Fibroblast of the conjunctiva (primary cell): ENCODE results near the gene ACTN1.

ENCODE experiments used
- DNase-seq: peaks from one replicate; pipeline ENCODE4 v3.0.0-alpha.2; 2010; ENCODE audit warnings: low read depth

Gene ACTN1

DNA sequence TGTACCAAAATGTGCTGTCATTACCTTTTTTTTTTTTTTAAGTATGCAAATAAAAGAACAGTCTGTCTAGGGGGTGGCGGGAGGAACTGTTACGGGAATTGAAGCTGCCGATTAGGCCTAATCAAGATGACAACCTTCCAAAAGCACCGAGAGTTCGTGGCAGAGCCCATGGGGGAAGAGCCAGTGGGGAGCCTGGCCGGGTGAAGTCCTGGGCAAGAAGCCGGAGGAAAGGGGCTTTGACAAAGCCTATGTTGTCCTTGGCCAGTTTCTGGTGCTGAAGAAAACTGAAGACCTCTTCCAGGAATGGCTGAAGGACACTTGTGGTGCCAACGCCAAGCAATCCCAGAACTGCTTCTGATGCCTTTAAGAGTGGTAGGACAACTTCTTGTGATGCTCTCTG, 42.6 kb downstream of the ACTN1 start:
- no peak for DNase-seq

DNA sequence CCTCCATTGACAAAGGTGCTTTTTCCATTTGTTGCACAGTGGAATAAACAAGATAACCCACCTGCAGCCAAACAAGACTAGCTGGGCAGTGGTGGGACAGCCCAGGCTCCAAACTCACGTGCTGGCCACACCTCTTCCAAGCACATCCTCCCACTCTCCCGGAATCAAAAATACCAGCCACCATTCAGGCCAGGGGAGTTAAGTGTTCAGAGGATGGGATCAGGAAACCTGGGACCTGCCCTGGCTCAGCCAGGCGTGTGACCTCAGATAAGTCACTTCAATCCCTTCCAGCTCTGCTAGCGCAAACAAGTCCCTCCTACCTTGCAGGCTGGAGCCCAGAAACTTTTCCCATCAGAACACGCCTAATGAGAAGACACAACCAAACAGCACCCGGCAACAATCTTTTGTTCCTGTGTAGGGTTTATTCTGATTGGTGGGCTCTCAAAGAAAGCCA, 43.3 kb downstream of the ACTN1 start:
- DNase-seq: no peak

DNA sequence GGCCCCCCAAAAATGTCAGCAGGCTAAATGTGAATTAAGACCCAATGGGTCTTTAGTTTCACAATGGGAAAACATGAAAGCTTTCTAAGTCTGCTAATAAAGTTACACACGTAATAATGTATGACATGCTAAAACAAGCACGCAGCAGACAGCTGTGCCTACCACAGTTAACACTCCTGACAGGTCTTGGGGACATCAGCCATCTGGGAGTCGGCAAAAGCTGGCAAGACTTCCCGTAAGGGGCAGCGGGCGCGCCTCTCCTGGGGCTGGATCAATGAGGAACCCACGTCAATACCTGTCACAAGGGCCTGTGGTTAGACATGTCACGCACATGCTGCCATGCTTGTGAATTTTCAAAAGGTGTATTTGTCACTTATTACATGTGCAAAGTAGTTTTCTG, 45.0 kb downstream of the ACTN1 start:
- DNase-seq: no peak

DNA sequence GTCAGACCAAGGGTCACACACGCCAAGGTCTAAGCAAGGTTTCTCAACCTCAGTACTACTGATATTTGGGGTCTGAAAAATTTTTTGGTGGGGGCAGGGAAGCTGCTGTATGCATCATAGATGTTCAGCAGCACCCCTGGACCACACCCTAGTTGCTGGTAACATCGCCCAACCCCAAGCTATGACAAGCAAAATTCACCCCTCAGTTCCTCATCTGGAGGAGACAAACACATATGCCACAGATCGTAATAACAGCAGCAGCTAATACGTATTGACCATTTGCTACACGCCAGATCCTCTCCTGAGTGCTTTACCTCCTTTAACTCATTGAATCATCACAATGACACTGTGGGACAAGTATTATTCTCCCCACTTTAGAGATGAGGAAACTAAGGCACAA, 46.4 kb downstream of the ACTN1 start:
- no peak for DNase-seq

DNA sequence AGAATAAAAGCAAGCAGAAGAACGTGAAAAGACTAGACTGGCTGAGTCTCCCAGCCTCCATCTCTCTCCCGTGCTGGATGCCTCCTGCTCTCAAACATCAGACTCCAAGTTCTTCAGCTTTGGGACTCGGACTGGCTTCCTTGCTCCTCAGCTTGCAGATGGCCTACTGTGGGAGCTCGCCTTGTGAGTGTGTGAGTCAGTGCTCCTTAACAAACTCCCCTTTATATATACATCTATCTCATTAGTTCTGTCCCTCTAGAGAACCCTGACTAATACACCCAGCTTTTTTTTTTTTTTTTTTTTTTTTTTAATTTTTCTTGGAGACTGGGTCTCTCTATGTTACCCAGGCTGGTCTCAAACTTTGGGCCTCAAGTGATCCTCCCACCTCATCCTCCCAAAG, 46.9 kb downstream of the ACTN1 start:
- DNase-seq: no peak

DNA sequence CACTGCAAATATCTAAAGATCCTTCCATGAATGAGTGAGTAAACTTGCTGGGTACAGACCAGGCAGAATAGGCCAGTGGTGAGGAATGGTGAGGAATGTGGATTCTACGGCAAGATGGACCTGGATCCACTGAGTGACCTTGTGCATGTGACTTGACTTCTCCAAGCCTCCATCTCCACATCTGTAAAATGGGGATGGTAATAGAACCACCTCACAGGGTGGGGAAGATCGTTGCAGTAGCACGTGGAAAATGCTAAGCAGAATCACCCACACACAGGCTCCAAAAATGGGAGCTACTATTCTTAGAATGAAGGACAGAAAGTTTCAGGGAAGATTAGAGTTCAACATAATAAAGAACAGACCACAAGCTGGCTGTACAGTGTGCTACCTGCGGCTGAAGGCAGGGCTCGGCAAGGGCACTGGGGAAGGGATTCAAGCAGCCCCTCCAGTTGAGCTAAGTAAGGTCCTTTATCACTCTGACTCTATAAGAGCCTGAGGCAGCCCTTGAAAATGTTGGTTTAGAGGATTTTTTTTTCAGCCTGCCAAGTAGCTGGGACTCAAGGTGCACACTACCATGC, 47.5 kb downstream of the ACTN1 start:
- DNase-seq: no peak

DNA sequence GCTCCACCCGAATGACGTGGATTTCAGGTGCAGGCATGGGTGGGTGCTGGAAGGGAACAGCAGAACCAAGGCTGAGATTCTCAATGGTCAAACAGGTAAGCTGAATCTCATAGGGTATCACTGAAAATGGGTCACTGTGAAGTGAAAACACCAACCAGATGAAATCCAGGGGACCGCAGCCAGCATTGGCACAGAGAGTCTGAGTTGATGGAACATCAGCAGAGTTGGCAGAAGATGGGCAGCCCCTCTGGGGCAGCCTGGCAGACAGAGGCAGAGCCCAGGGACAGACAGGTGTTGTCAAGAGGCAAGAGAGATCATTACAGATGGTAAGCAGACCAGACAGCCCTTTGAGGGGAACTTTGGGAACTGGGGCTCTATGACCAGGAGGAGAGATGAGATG, 48.0 kb downstream of the ACTN1 start:
- no peak for DNase-seq

DNA sequence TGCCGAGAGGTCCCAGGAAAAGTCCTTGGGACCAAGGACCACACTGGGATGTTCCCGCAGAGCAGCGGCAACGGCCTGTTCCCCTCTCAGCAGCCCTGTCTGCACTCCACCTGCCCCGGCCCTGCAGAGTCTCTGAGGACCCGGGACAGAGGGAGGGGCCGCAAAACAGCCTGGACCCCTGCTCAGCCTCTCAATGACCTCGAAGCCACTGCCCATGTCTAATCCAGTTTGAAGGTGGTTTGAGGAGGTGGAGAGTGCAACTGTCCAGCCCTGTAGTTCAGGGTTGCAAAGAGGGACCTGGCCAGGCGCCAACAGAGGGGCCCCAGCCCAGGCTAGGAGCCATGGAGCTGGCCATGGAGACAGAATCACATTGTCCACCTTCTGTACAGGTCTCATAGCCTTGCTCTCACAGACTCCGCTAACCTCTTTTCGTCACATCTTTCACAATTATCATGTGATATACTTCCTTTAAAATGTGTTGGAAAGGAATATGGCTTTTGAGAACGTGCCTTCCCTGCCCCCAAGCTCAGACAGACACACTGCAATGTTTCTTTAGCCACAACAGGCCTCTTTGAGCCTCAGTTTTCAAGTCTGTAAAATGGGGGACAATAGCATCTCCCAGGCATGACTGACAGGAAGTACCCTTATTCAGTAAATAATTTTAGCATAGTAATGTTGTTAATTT, 49.3 kb downstream of the ACTN1 start:
- no peak for DNase-seq

DNA sequence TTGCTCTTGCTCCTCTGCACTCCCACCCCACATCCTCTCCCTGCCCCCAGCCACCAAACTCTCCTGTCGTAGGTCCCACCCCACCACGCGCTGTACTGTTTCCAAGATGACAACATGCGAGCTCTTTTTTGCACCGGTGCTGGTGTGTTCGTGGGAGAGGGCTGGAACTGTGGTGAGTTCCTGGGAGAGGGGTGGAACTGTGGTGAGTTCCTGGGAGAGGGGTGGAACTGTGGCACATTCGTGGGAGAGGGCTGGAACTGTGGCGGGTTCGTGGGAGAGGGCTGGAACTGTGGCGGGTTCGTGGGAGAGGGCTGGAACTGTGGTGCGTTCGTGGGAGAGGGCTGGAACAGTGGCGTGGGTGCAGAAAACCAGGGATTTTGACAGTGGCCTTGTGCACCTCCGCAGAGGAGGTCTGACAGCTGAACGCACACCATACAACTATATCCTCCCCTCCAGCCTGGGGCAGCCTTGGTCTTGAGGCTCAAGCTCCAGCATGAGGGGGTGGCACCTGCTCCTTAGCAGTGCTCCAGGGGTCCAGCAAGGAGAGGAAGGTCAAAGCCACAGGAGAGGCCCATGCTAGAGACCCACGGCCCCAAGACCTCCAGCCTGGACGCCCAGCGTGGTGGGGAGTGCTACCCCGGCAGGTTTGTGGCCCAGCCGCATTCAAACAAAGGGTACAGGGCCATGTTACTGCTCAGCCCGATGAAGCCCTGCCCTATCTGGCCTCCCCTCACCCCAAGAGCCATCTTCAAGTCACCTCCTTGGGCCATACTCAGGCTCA, 50.1 kb downstream of the ACTN1 start:
- no peak for DNase-seq

DNA sequence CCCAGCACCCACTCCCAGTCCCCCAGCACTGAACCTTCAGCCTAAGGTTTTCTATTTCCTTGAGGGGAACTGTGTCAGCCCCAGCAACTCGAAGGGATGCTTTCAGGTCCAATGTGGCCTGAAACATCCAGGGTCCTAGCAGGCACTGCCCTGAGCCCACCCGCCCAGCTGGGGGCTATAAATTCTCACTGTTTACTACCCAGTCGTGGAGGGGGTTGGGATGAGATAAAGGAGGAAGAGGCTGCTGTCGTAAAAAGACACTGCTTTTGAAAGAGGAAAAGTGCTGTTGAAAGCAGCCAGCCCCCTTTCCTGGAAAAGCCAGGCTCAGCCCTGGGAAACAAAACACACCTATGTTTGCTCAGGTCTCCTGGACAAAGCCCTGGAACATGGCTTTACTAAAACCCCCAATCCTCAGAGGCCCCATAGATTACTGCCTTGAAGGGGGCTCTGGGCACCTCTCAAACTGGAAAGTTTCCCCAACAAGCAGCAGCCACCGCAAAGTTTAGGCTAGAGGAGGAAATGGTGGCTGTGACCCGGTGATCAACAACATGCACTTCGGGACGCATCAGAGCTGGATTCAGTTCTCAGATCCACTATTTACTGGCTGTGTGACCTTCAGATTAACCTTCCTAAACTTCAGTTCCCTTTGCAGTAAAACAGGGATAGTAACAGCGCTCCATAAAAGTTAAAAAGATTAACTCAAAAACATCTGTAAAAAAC, 51.0 kb downstream of the ACTN1 start:
- DNase-seq: no peak

DNA sequence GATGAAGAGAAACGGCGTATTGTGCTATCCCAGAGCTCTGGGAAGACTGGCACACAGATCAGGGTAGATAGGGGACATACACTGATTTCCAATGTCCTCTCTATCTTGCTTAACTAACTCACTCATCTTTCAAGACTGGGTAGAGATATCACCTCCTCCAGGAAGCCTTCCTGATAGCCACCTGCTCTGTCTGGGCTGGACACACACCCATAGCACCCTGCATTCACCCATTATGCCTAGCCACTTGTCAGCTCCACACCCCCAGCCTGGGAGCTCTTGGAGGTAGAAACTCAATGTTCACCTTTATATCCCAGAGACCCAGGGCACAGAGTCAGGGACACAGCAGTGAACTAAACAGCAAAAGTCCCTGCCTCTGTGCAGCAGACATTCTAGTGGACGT, 52.0 kb downstream of the ACTN1 start:
- DNase-seq: no peak

DNA sequence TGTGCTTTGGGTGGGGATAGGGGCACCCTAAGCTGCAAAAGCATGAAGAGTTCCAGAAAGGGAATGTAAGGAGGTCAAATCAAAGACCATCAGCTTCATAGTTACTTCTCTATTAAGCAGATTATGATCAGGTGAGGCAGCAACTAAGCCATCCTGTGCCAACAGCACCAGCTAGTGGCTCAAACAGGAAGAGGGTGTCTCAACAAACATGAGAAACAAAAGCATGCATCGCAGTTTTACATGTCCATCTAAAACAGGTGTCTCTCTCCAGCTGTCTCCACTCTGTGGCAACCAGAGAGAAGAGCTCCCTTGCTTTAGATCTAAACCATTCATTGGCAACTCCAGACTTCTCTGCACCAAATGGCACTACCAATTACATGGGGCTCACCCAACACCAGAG, 52.9 kb downstream of the ACTN1 start:
- no peak for DNase-seq

DNA sequence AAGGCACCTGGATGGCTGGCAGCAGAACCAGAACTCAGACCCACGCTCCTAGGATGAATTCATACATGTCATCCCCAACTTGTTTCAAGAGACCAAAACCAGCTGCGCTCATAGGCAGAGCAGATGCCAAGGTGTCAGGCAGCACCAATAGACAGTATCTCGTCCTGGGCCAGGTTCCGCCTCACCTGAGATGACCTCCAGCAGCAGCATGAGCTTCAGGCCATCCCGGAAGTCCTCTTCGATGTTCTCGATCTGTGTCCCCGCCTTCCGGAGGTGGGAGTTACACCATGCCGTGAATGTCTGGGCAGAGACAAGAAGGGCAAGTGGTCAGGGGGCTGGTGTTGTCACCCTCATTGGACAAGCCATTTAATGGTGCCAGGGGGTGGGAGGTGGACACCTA, 53.7 kb downstream of the ACTN1 start:
- DNase-seq: no peak

DNA sequence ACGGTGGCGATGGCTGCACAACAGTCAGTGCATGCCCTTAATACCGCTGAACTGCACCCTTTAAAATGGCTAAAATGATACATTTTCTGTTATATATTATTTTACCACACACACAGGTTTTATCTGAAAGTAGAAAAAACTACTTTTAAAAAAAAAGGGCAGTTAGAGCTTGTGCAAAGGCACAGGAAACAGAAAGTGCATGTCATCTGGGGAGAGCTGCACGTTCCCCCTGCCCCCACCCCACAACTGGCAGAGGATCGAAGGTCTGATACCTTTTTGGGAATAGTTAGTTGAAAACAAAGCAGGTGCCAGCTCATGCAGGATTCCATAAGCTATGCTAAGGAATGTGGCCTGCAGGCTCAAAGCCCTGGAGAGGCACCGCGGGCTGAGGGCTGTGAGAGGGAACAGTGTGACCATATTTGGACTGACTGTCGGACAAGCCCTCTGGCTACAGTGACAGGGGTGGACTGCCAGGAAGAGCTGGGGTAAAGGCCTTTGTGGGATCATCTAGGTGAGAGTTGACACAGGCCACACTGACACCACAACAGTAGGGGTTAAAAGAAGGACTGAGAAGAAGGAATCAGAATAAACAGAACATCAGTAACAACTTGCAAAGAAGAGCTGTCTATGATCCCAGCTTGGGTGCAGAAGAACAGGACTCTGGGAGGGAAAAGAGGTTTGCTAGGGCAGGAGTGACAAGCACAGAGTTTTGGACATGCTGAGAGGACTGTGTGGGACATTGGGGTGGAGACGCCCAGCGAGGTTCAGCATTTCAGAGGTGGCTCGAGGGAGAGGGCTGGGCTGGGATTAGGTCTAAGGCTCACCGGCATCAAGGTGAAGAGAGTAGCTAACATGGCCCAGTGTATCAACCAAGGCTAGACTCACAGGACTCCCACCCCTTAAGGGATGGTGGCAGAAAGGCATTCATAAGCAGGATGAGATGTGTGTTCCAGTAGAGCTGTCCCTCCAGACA, 54.6 kb downstream of the ACTN1 start:
- DNase-seq: no peak

DNA sequence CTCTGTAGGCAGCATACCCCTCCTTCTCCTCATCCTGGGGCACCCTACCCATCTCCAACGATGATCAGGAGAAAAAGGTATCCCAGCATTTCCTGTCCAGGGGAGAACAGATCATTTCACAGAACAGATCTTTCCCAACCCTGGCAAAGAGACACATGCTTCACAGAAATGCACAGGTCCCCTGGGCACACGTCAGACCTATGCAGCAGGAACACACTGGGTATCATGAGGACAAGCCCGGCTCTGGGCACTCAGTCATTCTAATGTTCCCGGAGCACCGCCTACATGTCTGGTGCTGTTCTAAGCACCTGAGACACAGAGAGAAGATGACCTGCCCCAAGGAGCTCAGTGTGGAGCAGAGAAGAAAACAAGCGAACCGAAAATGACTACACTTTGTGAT, 56.2 kb downstream of the ACTN1 start:
- DNase-seq: no peak

DNA sequence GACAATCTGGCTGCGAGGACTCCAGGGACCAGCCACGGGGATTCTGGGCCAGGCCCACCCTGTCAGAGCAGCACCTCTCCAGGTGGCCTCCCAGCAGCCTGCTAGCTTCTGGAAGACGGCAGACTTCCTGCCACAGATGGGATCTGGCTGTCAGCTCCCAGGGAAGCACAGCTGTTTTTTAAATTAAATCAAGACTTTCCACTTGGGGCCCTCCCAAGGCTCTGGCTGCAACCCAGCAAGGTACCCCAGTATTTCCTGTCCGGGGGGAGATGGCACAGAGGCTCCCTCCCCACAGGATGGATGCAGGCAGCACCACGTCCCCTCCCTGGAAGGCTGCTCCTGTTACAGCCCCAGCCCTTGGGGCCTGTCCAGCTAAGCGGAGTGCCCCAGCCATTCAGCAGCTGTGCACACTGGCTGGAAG, 56.9 kb downstream of the ACTN1 start:
- no peak for DNase-seq

DNA sequence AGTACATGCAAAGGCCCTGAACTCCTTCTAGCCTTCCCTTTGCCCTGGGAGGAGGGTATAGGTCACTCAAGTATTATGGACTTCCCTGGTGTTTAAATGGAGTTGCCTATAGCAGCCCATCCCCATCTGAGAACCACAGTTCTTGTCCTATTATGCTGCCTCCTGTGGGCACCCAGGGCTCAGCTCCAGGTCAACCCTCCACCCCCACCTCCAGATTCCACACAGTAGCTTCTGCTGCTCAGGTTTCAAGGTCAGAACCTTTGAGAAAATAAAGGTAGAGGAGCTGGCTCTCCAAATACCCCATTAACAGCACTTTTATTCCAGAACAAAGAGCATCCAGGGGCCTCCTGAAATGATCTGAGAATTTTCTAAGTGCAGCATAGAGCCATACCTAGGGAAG, 57.4 kb downstream of the ACTN1 start:
- no peak for DNase-seq

DNA sequence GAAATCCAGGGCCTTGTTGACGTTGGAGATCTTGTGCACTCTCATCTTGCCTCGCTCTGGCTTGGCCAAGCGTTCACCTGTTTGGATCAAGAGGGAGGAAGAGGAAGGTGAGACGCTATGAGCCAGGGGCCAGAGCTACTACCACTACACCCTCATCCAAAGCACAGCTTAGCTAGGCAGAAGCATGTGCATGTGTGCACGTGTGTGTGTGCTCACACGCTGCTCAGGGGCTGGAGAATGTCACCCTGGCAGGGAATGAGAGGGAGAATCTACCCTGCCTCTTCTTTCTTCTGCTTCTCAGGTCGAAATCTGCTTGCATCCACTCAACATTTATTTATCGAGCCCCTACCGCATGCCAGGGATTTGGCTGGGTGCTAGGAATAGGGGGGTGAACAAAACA, 58.1 kb downstream of the ACTN1 start:
- DNase-seq: no peak

DNA sequence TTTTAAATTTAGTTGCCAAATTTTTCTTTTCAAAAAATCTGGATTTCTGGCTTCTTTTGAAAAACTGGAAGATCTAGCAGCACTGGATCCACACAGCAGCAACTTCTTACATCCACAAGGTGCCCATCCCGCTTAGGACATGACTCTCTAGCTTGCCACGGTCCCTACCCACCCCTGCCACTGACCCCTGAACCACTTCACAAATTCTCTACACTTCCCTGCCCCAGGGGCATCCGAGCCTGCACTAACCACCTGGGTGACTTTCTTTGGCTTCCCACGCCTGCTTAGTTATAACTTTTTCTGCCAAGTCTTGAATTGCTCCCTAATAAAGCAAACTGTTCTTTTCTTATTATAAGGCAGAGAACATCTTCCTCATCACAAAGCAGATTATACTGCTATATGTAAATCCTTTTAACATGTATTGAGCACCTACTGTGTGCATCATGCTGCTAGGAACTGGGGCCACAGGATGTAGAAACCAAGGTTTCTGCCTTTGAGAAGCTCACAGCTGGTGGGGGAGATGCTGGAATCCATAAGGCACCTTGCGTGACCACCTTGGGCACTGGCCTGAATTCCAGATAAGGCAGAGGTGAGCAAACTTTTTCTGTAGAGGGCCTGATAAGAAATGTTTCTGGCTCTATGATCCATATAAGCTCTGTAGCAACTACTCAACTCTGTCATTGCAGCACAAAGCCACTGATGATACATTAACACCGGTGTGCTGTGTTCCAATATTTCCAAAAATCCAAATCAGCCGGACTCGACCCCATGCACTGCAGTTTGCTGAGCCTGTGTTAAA, 59.8 kb downstream of the ACTN1 start:
- no peak for DNase-seq

DNA sequence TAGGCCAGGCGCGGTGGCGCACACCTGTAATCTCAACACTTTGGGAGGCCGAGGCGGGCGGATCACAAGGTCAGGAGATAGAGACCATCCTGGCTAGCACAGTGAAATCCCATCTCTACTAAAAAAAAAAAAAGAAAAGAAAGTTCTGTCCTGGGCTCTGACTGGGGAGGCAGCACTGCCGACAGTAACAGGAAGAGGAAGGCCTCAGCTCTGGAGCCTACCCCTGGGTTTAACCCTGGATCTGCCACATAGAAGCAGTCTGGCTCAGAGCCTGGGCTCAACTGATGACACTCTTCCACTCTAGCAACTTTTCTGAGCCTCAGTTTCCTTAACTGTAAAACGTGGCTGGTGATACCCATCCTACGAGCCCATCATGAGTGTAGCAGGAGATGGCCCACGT, 60.5 kb downstream of the ACTN1 start:
- no peak for DNase-seq
